Germinal center (tissue), 1 donor: ENCODE measurements around the gene ISM1.

ENCODE experiments used
- DNase-seq: peaks from one replicate; pipeline ENCODE4 v3.0.0; 2012; ENCODE audit warnings: mixed read lengths, low spot score

The ISM1 gene

GRCh38 chr20:13283869-13284829, 63.1 kb downstream of the ISM1 start:
- DNase-seq: no peak

- DNase-seq: no peak
Observed at GRCh38 chr20:13284830-13285229, 63.8 kb downstream of the ISM1 start.

- no peak for DNase-seq
Observed at GRCh38 chr20:13285408-13285807, 64.3 kb downstream of the ISM1 start.

- DNase-seq: no peak
Observed at GRCh38 chr20:13286052-13286451, 65.0 kb downstream of the ISM1 start.

- no peak for DNase-seq
Observed at GRCh38 chr20:13286607-13287006, 65.5 kb downstream of the ISM1 start.

- no peak for DNase-seq
Observed at GRCh38 chr20:13288357-13288756, 67.3 kb downstream of the ISM1 start.

- no peak for DNase-seq
Observed at GRCh38 chr20:13289031-13289430, 68.0 kb downstream of the ISM1 start.

- no peak for DNase-seq
Observed at GRCh38 chr20:13290724-13291123, 69.7 kb downstream of the ISM1 start.

- DNase-seq: no peak
Observed at GRCh38 chr20:13291157-13291556, 70.1 kb downstream of the ISM1 start.

GRCh38 chr20:13292201-13292885, 71.3 kb downstream of the ISM1 start:
- no peak for DNase-seq

GRCh38 chr20:13294522-13294921, 73.4 kb downstream of the ISM1 start:
- DNase-seq: no peak

- DNase-seq: no peak
Observed at GRCh38 chr20:13295637-13296036, 74.6 kb downstream of the ISM1 start.

- no peak for DNase-seq
Observed at GRCh38 chr20:13296070-13296469, 75.0 kb downstream of the ISM1 start.

GRCh38 chr20:13297147-13297899, 76.2 kb downstream of the ISM1 start:
- no peak for DNase-seq

GRCh38 chr20:13298692-13299373, 77.8 kb downstream of the ISM1 start:
- no peak for DNase-seq

GRCh38 chr20:13299401-13299800, 78.3 kb downstream of the ISM1 start:
- no peak for DNase-seq

GRCh38 chr20:13301596-13301995, 80.5 kb downstream of the ISM1 start:
- no peak for DNase-seq

- peak; percentile 19 for DNase-seq
Observed at GRCh38 chr20:13302647-13303450, 81.8 kb downstream of the ISM1 start.

- no peak for DNase-seq
Observed at GRCh38 chr20:13305284-13305683, 84.2 kb downstream of the ISM1 start.

- no peak for DNase-seq
Observed at GRCh38 chr20:13307562-13308163, 86.6 kb downstream of the ISM1 start.

GRCh38 chr20:13312300-13312699, 91.2 kb downstream of the ISM1 start:
- DNase-seq: no peak
